Heart left ventricle (tissue), 16 donors: ENCODE measurements around the gene ZNF770. TPM values are rescaled to one million over a fixed set of nuclear protein-coding genes. Genes with fewer than 3 reads are reported as not detected.
"Not testable (repeated sequence)": the region's sequence is repeated elsewhere in the genome, so short reads cannot be mapped to it uniquely, and the experiment has no call there.

ENCODE experiments used
- ATAC-seq, 4 donors: fragments of 200-7000 bp; cut with Tn5 transposase; one replicate each; pipeline ENCODE4 v1.9.1; 2020 to 2022; ENCODE audit warnings: moderate library complexity in 4 of 4, mild to moderate bottlenecking in 3 of 4, moderate number of reproducible peaks in 1 of 4
- DNase-seq, 5 donors: peaks; one replicate each; pipeline ENCODE4 v3.0.0-alpha.2; 2020
- H3K27ac ChIP-seq, 12 donors: fragments of 200-600 bp; sonication (generic) in 4 of 12; one replicate each; pipeline versions ENCODE4 v1.5.0 to v1.8.0; 2016 to 2022; ENCODE audit warnings: mild to moderate bottlenecking in 2 of 12
- H3K27me3 ChIP-seq, 9 donors: fragments of 200-600 bp; sonication (generic) in 2 of 9; one replicate each; pipeline versions ENCODE4 v1.5.1 to v1.8.0; 2016 to 2022; ENCODE audit warnings: mild to moderate bottlenecking in 3 of 9
- H3K36me3 ChIP-seq, 9 donors: fragments of 200-600 bp; sonication (generic) in 2 of 9; one replicate each; pipeline versions ENCODE4 v1.5.0 to v1.8.0; 2018 to 2022; ENCODE audit warnings: mild to moderate bottlenecking in 2 of 9
- H3K4me1 ChIP-seq, 12 donors: fragments of 200-600 bp; sonication (generic) in 4 of 12; one replicate each; pipeline versions ENCODE4 v1.5.0 to v1.8.0; 2016 to 2022; ENCODE audit warnings: mild to moderate bottlenecking in 3 of 12
- H3K4me3 ChIP-seq, 12 donors: fragments of 200-600 bp; sonication (generic) in 4 of 12; one replicate each; pipeline versions ENCODE4 v1.5.0 to v1.8.0; 2017 to 2022; ENCODE audit warnings: mild to moderate bottlenecking in 9 of 12, moderate library complexity in 4 of 12
- H3K9me3 ChIP-seq, 12 donors: fragments of 200-600 bp; sonication (generic) in 4 of 12; one replicate each; pipeline versions ENCODE4 v1.5.0 to v1.8.0; 2016 to 2022; ENCODE audit warnings: mild to moderate bottlenecking in 1 of 12
- POLR2A ChIP-seq, 2 donors: fragments of 450-650 bp; IDR thresholded peaks; one replicate each; pipeline ENCODE4 v1.6.1; 2017; ENCODE audit warnings: antibody characterized with exemption in 2 of 2, mild to moderate bottlenecking in 2 of 2, moderate library complexity in 2 of 2
- WGBS, 4 donors: extraction: QIAGEN DNeasy Blood & Tissue Kit in 2 of 4; methylation state at CpG; one replicate each; pipeline versions ENCODE4 v1.1.5 to v1.1.7; 2013 to 2018; 5-methylcytosine and 5-hydroxymethylcytosine counted together
- intact Hi-C, 10 donors: fragments of 100-400 bp; cut with DNase I; formaldehyde crosslinking; loops; one replicate each; pipeline versions ENCODE4 v1.11.1 to v1.14.2; 2022
- polyA plus RNA-seq, 2 donors: library from polyadenylated mRNA; stranded (reverse); fragments of 200-250 nt; gene quantifications; one replicate each; pipeline ENCODE4 v1.2.3, GENCODE V29; 2013
- total RNA-seq, 9 donors: library from RNA; depleted of rRNA in 2 of 9; stranded (reverse); fragments of >200 nt in 2 of 9; fragmentation: NEBNext Ultra II Directional in 3 of 9; extraction: Animal tissue kit (Norgen Biotek cat#: 25700) in 3 of 9; gene quantifications; one replicate each; pipeline versions ENCODE4 v1.1.0 to v1.2.4, GENCODE V29; 2016 to 2023
- TF ChIP-seq, protein P1 (sequence below), 12 donors: fragments of 200-600 bp; sonication (generic) in 4 of 12; IDR thresholded peaks; one replicate each; pipeline versions ENCODE4 v1.5.0 to v1.8.0; 2018 to 2022; ENCODE audit warnings: antibody characterized with exemption in 12 of 12, mild to moderate bottlenecking in 5 of 12
- donor health status: ischemic (EF 13 %, LVEDD 7.1; RV severe dilation, severe dysfunction).
- donor health status: healthy with polysubstance abuse.
- donor health status: DM: no; HTN: yes; CAD: no.
- donor health status: DM: no; HTN: no; CAD: no.
- donor health status: ischemic (EF 25% LVEDD 6.9; RV normal size, moderate dysfunction).
- donor health status: ischemic (EF 25% LVEDD 5.7; RV mildly dilated, moderate dysfunction).
- donor health status: healthy.
- donor health status: DM: yes; HTN: yes; CAD: no.
- donor health status: ischemic (EF 35%, LVEDD 5.7; RV mildly dilated, moderate dysfunction).
- donor health status: nonischemic (EF 11% LVEDD 7.7; RV severe dilation, severe dysfunction).
- donor health status: DM: yes; HTN: yes; CAD: no.
- donor health status: PGD.
- donor health status: ischemic (EF 29% LVEDD 5.4; RV normal size, mild dysfunction).
- donor health status: nonischemic (EF 23%, LVEDD 6.1; RV moderate dilation, normal function).

ZNF770 gene
- total and polyA plus RNA-seq, 11 donors = 14.5 to 44.7 (median 36.3) TPM

- Histone ChIP-seq H3K27me3 (no peaks in the 10 kb centered on the region), H3K27ac (no peak overlapping the region), H3K4me1 (peaks cover 0 to 6% (median 0%) of the 10 kb centered on the region in 12 donors), H3K9me3 (no peaks in the 10 kb centered on the region), H3K4me3 (no peak overlapping the region), H3K36me3 (peaks cover 0 to 88% (median 82%) of the 10 kb centered on the region in 9 donors)
- whole genome bisulfite sequencing, 4 donors = 63 to 72% (median 66%) methylated on average over 6 of the region's 6 CpGs
- ATAC-seq (no peak), DNase-seq (no peak)
- no peak for TF ChIP-seq POLR2A (IDR thresholded peaks at IDR 0.05)
- TF ChIP-seq, protein P1, sequence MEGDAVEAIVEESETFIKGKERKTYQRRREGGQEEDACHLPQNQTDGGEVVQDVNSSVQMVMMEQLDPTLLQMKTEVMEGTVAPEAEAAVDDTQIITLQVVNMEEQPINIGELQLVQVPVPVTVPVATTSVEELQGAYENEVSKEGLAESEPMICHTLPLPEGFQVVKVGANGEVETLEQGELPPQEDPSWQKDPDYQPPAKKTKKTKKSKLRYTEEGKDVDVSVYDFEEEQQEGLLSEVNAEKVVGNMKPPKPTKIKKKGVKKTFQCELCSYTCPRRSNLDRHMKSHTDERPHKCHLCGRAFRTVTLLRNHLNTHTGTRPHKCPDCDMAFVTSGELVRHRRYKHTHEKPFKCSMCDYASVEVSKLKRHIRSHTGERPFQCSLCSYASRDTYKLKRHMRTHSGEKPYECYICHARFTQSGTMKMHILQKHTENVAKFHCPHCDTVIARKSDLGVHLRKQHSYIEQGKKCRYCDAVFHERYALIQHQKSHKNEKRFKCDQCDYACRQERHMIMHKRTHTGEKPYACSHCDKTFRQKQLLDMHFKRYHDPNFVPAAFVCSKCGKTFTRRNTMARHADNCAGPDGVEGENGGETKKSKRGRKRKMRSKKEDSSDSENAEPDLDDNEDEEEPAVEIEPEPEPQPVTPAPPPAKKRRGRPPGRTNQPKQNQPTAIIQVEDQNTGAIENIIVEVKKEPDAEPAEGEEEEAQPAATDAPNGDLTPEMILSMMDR (IDR thresholded peaks at IDR 0.05) = no peak
- intact Hi-C loops = no loop called here
Measured at GRCh38 chr15:34942363-34942762, 45.7 kb downstream of the ZNF770 start.

DNA sequence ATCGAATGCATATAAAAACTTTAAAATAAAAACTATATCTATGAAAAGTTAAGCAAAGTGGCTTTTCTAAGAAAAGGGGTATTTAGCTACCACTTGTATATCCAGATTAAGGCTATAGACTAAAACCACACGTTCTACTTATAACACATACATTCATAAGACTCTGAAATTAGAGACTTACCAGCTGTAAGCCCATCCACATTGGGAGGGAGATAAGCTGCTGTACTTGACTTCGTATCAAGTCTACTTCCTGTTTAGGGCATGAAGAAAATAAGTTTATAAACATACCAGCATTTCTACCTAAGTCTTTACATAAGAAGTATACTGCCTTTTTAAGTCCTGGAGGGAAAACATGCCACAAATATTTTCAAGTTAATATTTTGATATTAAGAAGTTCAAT, 46.3 kb downstream of the ZNF770 start:
- Histone ChIP-seq H3K36me3 (peaks cover 0 to 92% (median 87%) of the 10 kb centered on the region in 9 donors), H3K27me3 (no peaks in the 10 kb centered on the region), H3K4me3 (no peak overlapping the region), H3K4me1 (peaks cover 0 to 6% (median 0%) of the 10 kb centered on the region in 12 donors), H3K27ac (no peak overlapping the region), H3K9me3 (no peaks in the 10 kb centered on the region)
- DNase-seq = no peak
- intact Hi-C loops = no loop called here
- TF ChIP-seq POLR2A (IDR thresholded peaks at IDR 0.05) = no peak
- TF ChIP-seq, protein P1 (IDR thresholded peaks at IDR 0.05) = no peak
- ATAC-seq = no peak
- WGBS, 4 donors = 64 to 78% (median 68%) methylated on average over 3 of the region's 3 CpGs

- peaks cover 0 to 98% (median 93%) of the 10 kb centered on the region in 9 donors for H3K36me3 ChIP-seq
- H3K27ac ChIP-seq = no peak overlapping the region
- 95 to 98% (median 97%) methylated on average over 2 of the region's 2 CpGs for WGBS, 4 donors
- intact Hi-C loops = no loop called here
- H3K4me3 ChIP-seq = no peak overlapping the region
- no peaks in the 10 kb centered on the region for H3K27me3 ChIP-seq
- ATAC-seq (no peak), DNase-seq (no peak)
- peaks cover 0 to 6% (median 0%) of the 10 kb centered on the region in 12 donors for H3K4me1 ChIP-seq
- TF ChIP-seq POLR2A (IDR thresholded peaks at IDR 0.05) = no peak
- TF ChIP-seq, protein P1 (IDR thresholded peaks at IDR 0.05) = no peak
- H3K9me3 ChIP-seq = no peaks in the 10 kb centered on the region
Measured at GRCh38 chr15:34941185-34941698, 46.8 kb downstream of the ZNF770 start.

DNA sequence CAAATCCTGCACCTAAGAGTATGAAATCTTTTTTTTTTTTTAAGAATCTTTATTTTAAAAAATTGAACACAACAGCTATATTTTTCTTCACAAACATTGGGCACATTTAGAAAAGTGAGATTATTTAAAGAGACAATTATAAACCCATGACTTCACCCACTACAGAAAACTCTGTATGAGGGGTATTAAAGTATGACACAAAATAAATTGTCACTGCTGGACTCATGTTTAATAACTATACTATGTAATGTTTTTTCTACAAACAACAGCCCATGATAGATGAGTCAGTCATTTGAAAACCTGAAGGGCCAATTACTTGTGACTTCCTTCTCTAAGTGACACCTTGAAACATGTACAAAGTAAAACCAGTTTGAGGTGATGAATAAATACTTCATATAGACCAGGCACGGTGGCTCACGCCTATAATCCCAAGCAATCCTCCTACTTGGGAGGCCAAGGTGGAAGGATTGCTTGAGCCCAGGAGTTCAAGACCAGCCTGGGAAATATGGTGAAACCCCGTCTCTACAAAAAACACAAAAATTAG, 54.6 kb downstream of the ZNF770 start:
- no peaks in the 10 kb centered on the region for H3K4me1 ChIP-seq
- no peak for TF ChIP-seq POLR2A (IDR thresholded peaks at IDR 0.05)
- TF ChIP-seq, protein P1 (IDR thresholded peaks at IDR 0.05) = no peak
- DNase-seq (no peak), ATAC-seq (no peak)
- intact Hi-C loops = no loop called here
- peaks cover 0 to 100% (median 99%) of the 10 kb centered on the region in 9 donors for H3K36me3 ChIP-seq
- H3K27me3 ChIP-seq = no peaks in the 10 kb centered on the region
- 91 to 95% (median 93%) methylated on average over 3 of the region's 3 CpGs for WGBS, 4 donors
- H3K27ac ChIP-seq = no peak overlapping the region
- no peak overlapping the region for H3K4me3 ChIP-seq
- H3K9me3 ChIP-seq = peaks cover 0 to 2% (median 0%) of the 10 kb centered on the region in 12 donors

GRCh38 chr15:34928349-34928748, 59.7 kb downstream of the ZNF770 start:
- peaks cover 0 to 100% (median 85%) of the 10 kb centered on the region in 9 donors for H3K36me3 ChIP-seq
- DNase-seq, intact Hi-C loops, ATAC-seq, H3K27ac ChIP-seq, H3K27me3 ChIP-seq, H3K4me3 ChIP-seq, H3K4me1 ChIP-seq, H3K9me3 ChIP-seq: not testable (repeated sequence)
- 91 to 97% (median 95%) methylated on average over 6 of the region's 6 CpGs for WGBS, 4 donors
